ENCODE measurements around the gene DBF4B. TPM values are rescaled to one million over a fixed set of nuclear protein-coding genes. Genes with fewer than 3 reads are reported as not detected.

Gene DBF4B
- total RNA-seq, 2 donors from 2014 or later, result 2.3 to 4.4 TPM

GRCh38 chr17:44760474-44761308 lies 52.2 kb downstream of the DBF4B start:
- no peak for DNase-seq (ENCODE audit: low spot score)
- H3K9me3 ChIP-seq, result no peaks in the 10 kb centered on the region
- H3K4me1 ChIP-seq, result peaks cover 0 to 31% of the 10 kb centered on the region in 2 donors
- H3K27ac ChIP-seq, result no peak overlapping the region
- no peaks in the 10 kb centered on the region for H3K36me3 ChIP-seq
- H3K4me3 ChIP-seq, result no peak overlapping the region
- no peak for TF ChIP-seq CTCF (IDR thresholded peaks at IDR 0.05)
- peaks cover 0 to 6% of the 10 kb centered on the region in 2 donors for H3K27me3 ChIP-seq

- Histone ChIP-seq H3K36me3 (no peaks in the 10 kb centered on the region), H3K9me3 (no peaks in the 10 kb centered on the region), H3K27me3 (peaks cover 0 to 6% of the 10 kb centered on the region in 2 donors), H3K4me1 (peaks cover 0 to 31% of the 10 kb centered on the region in 2 donors), H3K27ac (no peak overlapping the region), H3K4me3 (no peak overlapping the region)
- no peak for TF ChIP-seq CTCF (IDR thresholded peaks at IDR 0.05)
- no peak for DNase-seq (ENCODE audit: low spot score)
Measured at GRCh38 chr17:44761932-44762810, 53.7 kb downstream of the DBF4B start.

GRCh38 chr17:44763170-44763569 lies 54.7 kb downstream of the DBF4B start:
- Histone ChIP-seq H3K27me3 (peaks cover 0 to 6% of the 10 kb centered on the region in 2 donors), H3K4me3 (no peak overlapping the region), H3K9me3 (no peaks in the 10 kb centered on the region), H3K4me1 (peaks cover 0 to 27% of the 10 kb centered on the region in 2 donors), H3K36me3 (no peaks in the 10 kb centered on the region), H3K27ac (no peak overlapping the region)
- TF ChIP-seq CTCF (IDR thresholded peaks at IDR 0.05), result no peak
- DNase-seq (ENCODE audit: low spot score), result no peak

GRCh38 chr17:44765965-44766364 lies 57.5 kb downstream of the DBF4B start:
- no peak overlapping the region for H3K27ac ChIP-seq

More at GRCh38 chr17:44765965-44766364, 57.5 kb downstream of the DBF4B start:
- H3K36me3 ChIP-seq, result no peaks in the 10 kb centered on the region
- H3K4me1 ChIP-seq, result peaks cover 0 to 2% of the 10 kb centered on the region in 2 donors
- no peak for DNase-seq (ENCODE audit: low spot score)
- H3K27me3 ChIP-seq, result no peaks in the 10 kb centered on the region
- no peak for TF ChIP-seq CTCF (IDR thresholded peaks at IDR 0.05)
- no peak overlapping the region for H3K4me3 ChIP-seq
- H3K9me3 ChIP-seq, result no peaks in the 10 kb centered on the region

All from right atrium auricular region (tissue), 2 donors.